B cell (primary cell): ENCODE measurements around the gene SERHL2.

ENCODE experiments used
- CTCF ChIP-seq: fragments of 200-600 bp; IDR thresholded peaks from one replicate; pipeline ENCODE4 v1.8.0; 2022; ENCODE audit warnings: antibody characterized with exemption, mild to moderate bottlenecking
- EZH2 ChIP-seq: IDR thresholded peaks from 2 replicates; pipeline ENCODE4 v1.6.1; 2012; ENCODE audit warnings: borderline replicate concordance, low read depth, mild to moderate bottlenecking, moderate library complexity, low read length; ENCODE audit not compliant: insufficient read depth, poor library complexity, severe bottlenecking

- TF ChIP-seq CTCF: no peak
- TF ChIP-seq EZH2: no peak
These were observed 33.9 kb downstream of the SERHL2 start for GRCh38 chr22:42587588-42588175.
